H1 (cell line): ENCODE measurements around the gene AURKAIP1. TPM values are rescaled to one million over a fixed set of nuclear protein-coding genes. Genes with fewer than 3 reads are reported as not detected.

Experiments
- CTCF ChIA-PET: fragments of 300-600 bp; sonication (Branson Sonifier 250); formaldehyde crosslinking; loops from one replicate; lab custom pipeline; 2021; ENCODE audit not compliant: partially characterized antibody; lab: Charles Lee
- POLR2A ChIA-PET: fragments of 300-600 bp; sonication (Branson Sonifier 250); formaldehyde crosslinking; loops from one replicate; lab custom pipeline; 2021; ENCODE audit warnings: inconsistent platforms; ENCODE audit not compliant: partially characterized antibody; lab: Charles Lee
- DNase-seq, 2 experiments: peaks; one replicate each; pipeline versions ENCODE4 v3.0.0 to v3.0.0-alpha.2; 2010 to 2022; ENCODE audit warnings: low spot score in 2 of 2, low read depth in 1 of 2, mixed read lengths in 1 of 2
- FAIRE-seq: peaks from 2 replicates; lab custom pipeline; 2011; peaks lifted over from hg19 to GRCh38; lab: Jason Lieb, UNC
- H2AFZ ChIP-seq: 2 replicates; pipeline ENCODE4 v1.8.1; 2012; ENCODE audit warnings: low read length, inconsistent platforms
- H2AK5ac ChIP-seq: 2 replicates; pipeline ENCODE4 v1.6.1; 2013; ENCODE audit warnings: low read depth, low read length
- H2BK120ac ChIP-seq: replicated peaks from 2 replicates; pipeline ENCODE3; 2013; ENCODE audit warnings: low read depth, low read length, inconsistent platforms
- H2BK12ac ChIP-seq: 2 replicates; pipeline ENCODE4 v1.6.1; 2013; ENCODE audit warnings: low read depth, low read length
- H2BK15ac ChIP-seq: 2 replicates; pipeline ENCODE4 v1.6.1; 2013; ENCODE audit warnings: low read length
- H2BK20ac ChIP-seq: 2 replicates; pipeline ENCODE4 v1.6.1; 2013; ENCODE audit warnings: low read length
- H2BK5ac ChIP-seq: 2 replicates; pipeline ENCODE4 v1.6.1; 2013; ENCODE audit warnings: low read depth, low read length
- H3K14ac ChIP-seq: 2 replicates; pipeline ENCODE4 v1.6.1; 2013; ENCODE audit warnings: inconsistent platforms; ENCODE audit not compliant: insufficient read length
- H3K18ac ChIP-seq: 2 replicates; pipeline ENCODE4 v1.6.1; 2013; ENCODE audit warnings: low read length; ENCODE audit errors: extremely low read depth
- H3K23ac ChIP-seq: 2 replicates; pipeline ENCODE4 v1.6.1; 2013; ENCODE audit warnings: inconsistent platforms; ENCODE audit not compliant: insufficient read length
- H3K23me2 ChIP-seq: 2 replicates; pipeline ENCODE4 v1.6.1; 2013; ENCODE audit warnings: low read depth, low read length
- H3K27ac ChIP-seq: 2 replicates; pipeline ENCODE4 v1.6.1; 2011; ENCODE audit warnings: low read depth, low read length, inconsistent platforms
- H3K27me3 ChIP-seq, 4 experiments: replicated peaks in 1 of 4; 1 replicate in 1 of 4; 2 replicates in 3 of 4; pipeline versions ENCODE4 v1.6.1 to v1.8.1; 2011 to 2013; ENCODE audit warnings: low read length in 3 of 4, mild to moderate bottlenecking in 3 of 4, inconsistent platforms in 2 of 4, mixed read lengths in 2 of 4, moderate library complexity in 1 of 4; ENCODE audit not compliant: control insufficient read depth in 3 of 4, insufficient read depth in 3 of 4; ENCODE audit errors: extremely low read depth in 1 of 4
- H3K36me3 ChIP-seq, 4 experiments: 2 replicates each; pipeline versions ENCODE4 v1.6.1 to v1.8.1; 2011 to 2013; ENCODE audit warnings: mild to moderate bottlenecking in 4 of 4, low read length in 3 of 4, moderate library complexity in 2 of 4, control low read depth in 1 of 4, inconsistent platforms in 1 of 4; ENCODE audit not compliant: insufficient read depth in 4 of 4, control insufficient read depth in 2 of 4
- H3K4ac ChIP-seq: replicated peaks from 2 replicates; pipeline ENCODE3; 2013; ENCODE audit warnings: low read length, low read depth, mixed read lengths, inconsistent platforms; ENCODE audit not compliant: insufficient read length
- H3K4me1 ChIP-seq, 4 experiments: replicated peaks in 1 of 4; 1 replicate in 1 of 4; 2 replicates in 3 of 4; pipeline versions ENCODE4 v1.6.1 to v1.8.1; 2011 to 2013; ENCODE audit warnings: low read length in 3 of 4, inconsistent platforms in 2 of 4, mixed read lengths in 1 of 4; ENCODE audit not compliant: insufficient read depth in 4 of 4, control insufficient read depth in 3 of 4
- H3K4me2 ChIP-seq, 2 experiments: 2 replicates each; pipeline versions ENCODE4 v1.6.1 to v1.8.1; 2011 to 2013; ENCODE audit warnings: low read depth in 2 of 2, low read length in 2 of 2, control low read depth in 1 of 2, inconsistent platforms in 1 of 2, mild to moderate bottlenecking in 1 of 2; ENCODE audit not compliant: insufficient read depth in 1 of 2
- H3K4me3 ChIP-seq, 4 experiments: fragments of 200-600, 300-600 bp in 1 of 4; sonication (generic), shearing (Covaris generic), sonication (Bioruptor Twin) in 1 of 4; 2 replicates each; pipeline versions ENCODE4 v1.5.1 to v1.8.1; 2011 to 2016; ENCODE audit warnings: low read length in 4 of 4, low read depth in 3 of 4, control low read depth in 2 of 4, inconsistent platforms in 2 of 4, mild to moderate bottlenecking in 2 of 4, mixed read lengths in 1 of 4, moderate library complexity in 1 of 4; ENCODE audit not compliant: insufficient read depth in 2 of 4; ENCODE audit errors: extremely low read depth in 1 of 4
- H3K56ac ChIP-seq: replicated peaks from 2 replicates; pipeline ENCODE3; 2013; ENCODE audit warnings: low read depth, mild to moderate bottlenecking, mixed read lengths, low read length, inconsistent platforms; ENCODE audit not compliant: insufficient read length
- H3K79me1 ChIP-seq: 2 replicates; pipeline ENCODE4 v1.6.1; 2013; ENCODE audit warnings: low read depth, low read length, control low read depth
- H3K79me2 ChIP-seq, 2 experiments: 2 replicates each; pipeline versions ENCODE4 v1.6.1 to v1.8.1; 2012 to 2013; ENCODE audit warnings: low read length in 2 of 2, mild to moderate bottlenecking in 2 of 2, inconsistent platforms in 1 of 2; ENCODE audit not compliant: insufficient read depth in 2 of 2, control insufficient read depth in 1 of 2
- H3K9ac ChIP-seq, 4 experiments: replicated peaks in 1 of 4; 1 replicate in 1 of 4; 2 replicates in 3 of 4; pipeline versions ENCODE4 v1.6.1 to v1.8.1; 2011 to 2013; ENCODE audit warnings: low read depth in 3 of 4, low read length in 3 of 4, control low read depth in 2 of 4, mild to moderate bottlenecking in 2 of 4, moderate library complexity in 2 of 4, inconsistent platforms in 1 of 4; ENCODE audit errors: extremely low read depth in 1 of 4
- H3K9me3 ChIP-seq, 2 experiments: 2 replicates each; pipeline versions ENCODE4 v1.6.1 to v1.8.1; 2012 to 2013; ENCODE audit warnings: mild to moderate bottlenecking in 2 of 2, moderate library complexity in 2 of 2, control low read depth in 1 of 2, inconsistent platforms in 1 of 2, low read depth in 1 of 2, low read length in 1 of 2, mixed read lengths in 1 of 2; ENCODE audit not compliant: insufficient read depth in 2 of 2
- H4K20me1 ChIP-seq, 2 experiments: replicated peaks in 1 of 2; 2 replicates each; pipeline versions ENCODE3 to v1.8.1; 2011 to 2013; ENCODE audit warnings: inconsistent platforms in 2 of 2, low read length in 2 of 2, mild to moderate bottlenecking in 1 of 2; ENCODE audit not compliant: insufficient read depth in 2 of 2, control insufficient read depth in 1 of 2
- H4K5ac ChIP-seq: 2 replicates; pipeline ENCODE4 v1.6.1; 2013; ENCODE audit warnings: low read length, low read depth, mixed read lengths, inconsistent platforms; ENCODE audit not compliant: insufficient read length
- H4K8ac ChIP-seq: 2 replicates; pipeline ENCODE4 v1.8.0; 2013; ENCODE audit warnings: mild to moderate bottlenecking, moderate library complexity, low read length, inconsistent platforms; ENCODE audit not compliant: insufficient read depth; ENCODE audit errors: extremely low read depth
- H4K91ac ChIP-seq: replicated peaks from 2 replicates; pipeline ENCODE3; 2013; ENCODE audit warnings: low read length, mixed read lengths, inconsistent platforms; ENCODE audit not compliant: insufficient read length
- BRCA1 ChIP-seq: IDR thresholded peaks from 2 replicates; pipeline ENCODE4 v1.6.1; 2012; ENCODE audit warnings: low read depth, low read length, improper control_type of control experiment
- CEBPB ChIP-seq: IDR thresholded peaks from 2 replicates; pipeline ENCODE4 v1.6.1; 2012; ENCODE audit warnings: low read depth, low read length
- MAFK ChIP-seq: IDR thresholded peaks from 2 replicates; pipeline ENCODE4 v1.6.1; 2012; ENCODE audit warnings: low read depth, mild to moderate bottlenecking, improper control_type of control experiment, low read length
- POLR2AphosphoS5 ChIP-seq: IDR thresholded peaks from 2 replicates; pipeline ENCODE4 v1.6.1; 2011; ENCODE audit warnings: low read depth, low read length
- POU5F1 ChIP-seq: IDR thresholded peaks from 2 replicates; pipeline ENCODE4 v1.6.1; 2011; ENCODE audit warnings: low read depth, mild to moderate bottlenecking, low read length, moderate library complexity
- WGBS, 2 experiments: shearing (Covaris generic) in 1 of 2; methylation state at CpG; one replicate each; pipeline versions ENCODE4 v1.1.6 to v1.1.7; 2013 to 2015; ENCODE audit warnings: low lambda C conversion rate in 2 of 2, mixed read lengths in 2 of 2, inconsistent platforms in 1 of 2, low coverage in 1 of 2, missing lambda C conversion rate in 1 of 2; ENCODE audit not compliant: insufficient replicate concordance in 2 of 2, insufficient coverage in 1 of 2, insufficient read length in 1 of 2; ENCODE audit errors: extremely low coverage in 1 of 2, missing lambda C conversion rate in 1 of 2; 5-methylcytosine and 5-hydroxymethylcytosine counted together
- polyA plus RNA-seq, 7 experiments: library from polyadenylated mRNA; depleted of rRNA in 3 of 7; stranded (reverse) in 5 of 7; unstranded in 2 of 7; fragments of >200 nt in 5 of 7; fragments of 200-250 nt in 2 of 7; gene quantifications; 1 replicate in 5 of 7; 2 replicates in 1 of 7; 4 replicates in 1 of 7; pipeline versions ENCODE4 v1.2.1 to v1.2.3, GENCODE V29; 2011 to 2013; ENCODE audit warnings: missing spikeins in 2 of 7, mixed read lengths in 2 of 7
- total RNA-seq: library from RNA; stranded (reverse); fragmentation: NEBNext Ultra II Directional; extraction: Animal tissue kit (Norgen Biotek cat#: 25700); gene quantifications from 2 replicates; pipeline ENCODE4 v1.2.1, GENCODE V29; 2021

AURKAIP1 gene
- total and polyA plus RNA-seq, 2 of the 8 experiments (the other 6 are each of a cell fraction or from before 2014, with no cell fraction given): 87.8 to 194 TPM

- FAIRE-seq (no peak), DNase-seq (no peak)
- CTCF ChIA-PET: interaction anchor here (0.6 to 5.1 kb wide), 6 partner anchors 10 to 432 kb away, joined by 3 to 32 read pairs (median 6); no protein-coding TSS in a partner anchor
Measured at GRCh38 chr1:1415751-1416150, 40.7 kb upstream of the AURKAIP1 start.

More at GRCh38 chr1:1415751-1416150, 40.7 kb upstream of the AURKAIP1 start:
- Histone ChIP-seq H3K4me1 (peaks cover 0 to 14% (median 11%) of the 10 kb centered on the region in 4 experiments; a peak in 6 of 7 replicates), H4K5ac (no peak overlapping the region), H3K27me3 (no peaks in the 10 kb centered on the region; a peak in 1 of 7 replicates), H3K79me1 (no peaks in the 10 kb centered on the region), H3K9me3 (peaks cover 4 to 7% of the 10 kb centered on the region in 2 experiments; a peak in 1 of 4 replicates), H3K9ac (no peak overlapping the region), H2AFZ (no peak overlapping the region), H2BK5ac (no peak overlapping the region), H4K8ac (no peak overlapping the region), H3K79me2 (no peaks in the 10 kb centered on the region), H3K14ac (no peak overlapping the region), H2BK20ac (0 out of 2 replicates have a peak overlapping the region, but pooled peaks have one; percentile 80), H2BK12ac (0 out of 2 replicates have a peak overlapping the region, but pooled peaks have one; percentile 80), H3K18ac (no peak overlapping the region), H4K91ac (no peak overlapping the region), H3K36me3 (peaks cover 0 to 4% (median 0%) of the 10 kb centered on the region in 4 experiments; a peak in 1 of 8 replicates), H3K4me3 (no peak overlapping the region), H2AK5ac (no peak overlapping the region), H3K23me2 (peaks cover 6% of the 10 kb centered on the region; the same call in 1 of the 2 replicates), H3K4me2 (no peak overlapping the region), H3K56ac (no peak overlapping the region), H2BK15ac (0 out of 2 replicates have a peak overlapping the region, but pooled peaks have one; percentile 61), H2BK120ac (no peak overlapping the region), H4K20me1 (no peaks in the 10 kb centered on the region), H3K27ac (no peak overlapping the region), H3K4ac (no peak overlapping the region), H3K23ac (no peak overlapping the region)
- 93% methylated on average over 13 of the region's 13 CpGs; no CpG with 5 or more reads in 1 of the 2 experiments for WGBS, 2 experiments
- TF ChIP-seq MAFK: no peak
- no peak for TF ChIP-seq POU5F1
- no peak for TF ChIP-seq POLR2AphosphoS5
- no peak for TF ChIP-seq BRCA1
- TF ChIP-seq CEBPB: no peak
- POLR2A ChIA-PET: interaction anchor here (0.6 to 4.8 kb wide), 10 partner anchors 9 to 140 kb away, joined by 3 to 27 read pairs (median 6); partner anchors contain the start of genes CCNL2 and MRPL20
